ENCODE data around the gene DGCR2. TPM values are rescaled to one million over a fixed set of nuclear protein-coding genes. Genes with fewer than 3 reads are reported as not detected.

Gene DGCR2
- total and polyA plus RNA-seq, 9 donors = 23.9 to 71.9 (median 59.1) TPM

DNA sequence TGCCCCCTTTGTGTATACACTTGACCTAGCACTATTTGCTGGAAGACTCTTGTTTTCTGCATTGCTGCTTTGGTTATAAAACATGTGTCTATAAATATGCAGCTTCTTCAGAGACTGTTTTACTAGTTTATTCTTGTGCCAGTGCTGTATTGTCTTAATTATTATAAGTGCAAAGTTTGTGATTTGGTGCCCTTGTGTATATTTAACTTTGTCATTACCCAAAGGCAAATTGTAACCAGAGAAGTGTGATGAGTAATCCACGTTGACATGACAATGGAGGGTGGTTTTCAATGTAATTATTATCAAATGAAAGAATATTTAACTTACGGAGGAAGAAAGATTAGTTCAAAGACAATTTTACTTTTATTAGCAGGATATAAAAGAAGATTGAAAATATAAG lies 111.1 kb downstream of the DGCR2 start:
- Histone ChIP-seq H3K9me3 (no peaks in the 10 kb centered on the region), H3K4me1 (ENCODE audit: insufficient read depth) (no peaks in the 10 kb centered on the region), H3K27ac (no peak overlapping the region), H3K4me3 (no peak overlapping the region), H3K27me3 (no peaks in the 10 kb centered on the region), H3K36me3 (no peaks in the 10 kb centered on the region)
- no peak for DNase-seq
- WGBS, 3 donors = 69 to 80% (median 74%) methylated on average over 2 of the region's 2 CpGs
- no peak for TF ChIP-seq CTCF (IDR thresholded peaks at IDR 0.05)
- no peak for TF ChIP-seq POLR2A (IDR thresholded peaks at IDR 0.05)
- no peak for TF ChIP-seq EP300 (IDR thresholded peaks at IDR 0.05)
- intact Hi-C loops (cut with DNase I) = no loop called here

DNA sequence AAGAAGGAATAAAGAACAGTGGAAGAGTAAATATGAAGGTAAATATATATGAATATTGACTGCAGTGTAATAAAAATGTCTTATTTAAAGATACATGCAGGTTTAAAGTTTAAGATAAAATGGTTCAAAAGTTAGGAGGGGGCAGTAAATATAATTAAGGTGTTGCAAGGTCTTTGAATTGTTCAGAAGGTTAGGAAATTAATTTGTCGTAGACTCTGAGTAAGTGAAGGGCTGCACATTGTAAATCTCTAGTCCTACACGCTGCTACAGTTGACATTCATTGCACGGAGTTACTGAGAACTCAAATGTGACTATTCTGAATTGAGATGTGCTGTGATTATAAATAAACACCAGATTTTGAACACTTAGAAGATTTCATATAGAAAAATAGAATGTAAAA lies 116.3 kb downstream of the DGCR2 start:
- no peak overlapping the region for H3K4me3 ChIP-seq
- no peaks in the 10 kb centered on the region for H3K27me3 ChIP-seq
- no peak for TF ChIP-seq EP300 (IDR thresholded peaks at IDR 0.05)
- TF ChIP-seq POLR2A (IDR thresholded peaks at IDR 0.05) = no peak
- TF ChIP-seq CTCF (IDR thresholded peaks at IDR 0.05) = no peak
- intact Hi-C loops (cut with DNase I) = no loop called here
- no peaks in the 10 kb centered on the region for H3K4me1 ChIP-seq (ENCODE audit: insufficient read depth)
- WGBS, 3 donors = 67 to 77% (median 70%) methylated on average over 3 of the region's 3 CpGs
- no peak overlapping the region for H3K27ac ChIP-seq
- H3K9me3 ChIP-seq = no peaks in the 10 kb centered on the region
- DNase-seq = no peak
- no peaks in the 10 kb centered on the region for H3K36me3 ChIP-seq

GRCh38 chr22:19004471-19004870 lies 117.7 kb downstream of the DGCR2 start:
- DNase-seq = no peak
- Histone ChIP-seq H3K4me3 (no peak overlapping the region), H3K36me3 (no peaks in the 10 kb centered on the region), H3K4me1 (ENCODE audit: insufficient read depth) (no peaks in the 10 kb centered on the region), H3K9me3 (no peaks in the 10 kb centered on the region), H3K27ac (no peak overlapping the region), H3K27me3 (no peaks in the 10 kb centered on the region)
- WGBS, 3 donors = 66 to 70% (median 67%) methylated on average over 4 of the region's 4 CpGs
- TF ChIP-seq CTCF (IDR thresholded peaks at IDR 0.05) (no peak), EP300 (IDR thresholded peaks at IDR 0.05) (no peak)
- intact Hi-C loops (cut with DNase I) = no loop called here

DNA sequence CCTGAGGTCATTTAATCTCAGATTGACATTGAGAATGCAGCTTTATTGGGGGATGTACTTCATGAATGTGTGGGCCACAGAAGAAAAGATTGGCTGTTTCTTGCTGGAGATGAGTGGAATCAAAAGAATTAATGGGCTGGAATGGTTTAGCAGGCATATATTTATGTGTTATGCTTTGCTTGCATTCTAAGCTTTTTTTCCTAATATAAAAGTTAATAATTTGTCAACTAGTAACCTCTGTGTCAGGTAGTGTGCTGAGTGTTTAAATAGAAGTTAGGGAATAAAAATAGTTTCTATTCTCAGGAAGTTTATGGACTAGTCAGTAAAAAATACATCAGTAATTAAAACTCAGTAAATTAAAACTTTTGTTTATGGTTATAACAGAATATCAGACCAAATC lies 118.7 kb downstream of the DGCR2 start:
- Histone ChIP-seq H3K27ac (no peak overlapping the region), H3K4me3 (no peak overlapping the region), H3K9me3 (peaks cover 0 to 2% of the 10 kb centered on the region in 2 donors), H3K27me3 (no peaks in the 10 kb centered on the region), H3K4me1 (ENCODE audit: insufficient read depth) (no peaks in the 10 kb centered on the region), H3K36me3 (no peaks in the 10 kb centered on the region)
- intact Hi-C loops (cut with DNase I) = no loop called here
- TF ChIP-seq POLR2A (IDR thresholded peaks at IDR 0.05) = no peak
- TF ChIP-seq EP300 (IDR thresholded peaks at IDR 0.05) = no peak
- TF ChIP-seq CTCF (IDR thresholded peaks at IDR 0.05) = no peak
- no peak for DNase-seq

- Histone ChIP-seq H3K4me1 (ENCODE audit: insufficient read depth) (no peaks in the 10 kb centered on the region), H3K36me3 (no peaks in the 10 kb centered on the region), H3K27me3 (no peaks in the 10 kb centered on the region), H3K27ac (no peak overlapping the region), H3K4me3 (no peak overlapping the region), H3K9me3 (peaks cover 0 to 3% of the 10 kb centered on the region in 2 donors)
- 54 to 67% (median 58%) methylated on average over 5 of the region's 5 CpGs for WGBS, 3 donors
- intact Hi-C loops (cut with DNase I) = no loop called here
- DNase-seq = no peak
- TF ChIP-seq EP300 (IDR thresholded peaks at IDR 0.05) = no peak
- no peak for TF ChIP-seq POLR2A (IDR thresholded peaks at IDR 0.05)
- no peak for TF ChIP-seq CTCF (IDR thresholded peaks at IDR 0.05)
Measured at GRCh38 chr22:19002684-19003038, 119.6 kb downstream of the DGCR2 start.
